HG03460 (cell line): ENCODE results near the gene PIGV.

Experiments
- ATAC-seq: cut with Tn5 transposase; IDR thresholded peaks from one replicate; pipeline ENCODE4 v1.9.1; 2021; ENCODE audit not compliant: unreplicated experiment

PIGV gene

GRCh38 chr1:26787706-26788514 lies at the start of gene PIGV:
TSS of gene PIGV (plus strand) at chr1:26787950. CDS start at chr1:26790816, 2,866 bp downstream.
- peak; percentile 55 for ATAC-seq

- no peak for ATAC-seq
Measured at GRCh38 chr1:26739329-26739914, 48.3 kb upstream of the PIGV start.

GRCh38 chr1:26740023-26740634 lies 47.6 kb upstream of the PIGV start:
- no peak for ATAC-seq

GRCh38 chr1:26740952-26741351 lies 46.8 kb upstream of the PIGV start:
- ATAC-seq, result no peak

DNA sequence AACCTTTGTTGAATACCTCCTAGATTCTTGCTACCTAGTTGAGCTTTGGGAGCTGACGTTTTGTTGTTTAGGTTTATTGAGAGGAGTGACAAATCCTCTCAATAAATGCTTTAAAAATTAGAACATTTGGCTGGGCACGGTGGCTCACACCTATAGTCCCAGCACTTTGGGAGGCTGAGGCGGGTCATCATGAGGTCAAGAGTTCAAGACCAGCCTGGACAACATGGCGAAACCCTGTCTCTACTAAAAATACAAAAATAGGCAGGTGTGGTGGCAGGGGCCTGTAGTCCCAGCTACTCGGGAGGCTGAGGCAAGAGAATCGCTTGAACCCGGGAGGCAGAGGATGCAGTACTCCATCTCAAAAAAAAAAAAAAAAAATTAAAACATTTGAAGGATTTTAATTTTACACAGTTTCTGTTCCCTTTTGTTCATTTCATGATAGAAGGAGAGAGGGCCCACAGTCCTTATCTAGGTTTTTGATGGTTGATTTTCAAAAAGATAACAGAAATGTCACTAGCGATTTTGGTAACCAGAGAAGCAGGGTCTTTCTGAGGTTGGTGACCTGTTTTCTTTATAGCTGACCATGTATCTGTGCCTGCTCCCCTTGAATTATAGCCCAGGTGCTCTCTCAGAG lies 44.2 kb upstream of the PIGV start:
- ATAC-seq, result no peak

GRCh38 chr1:26744075-26744959 lies 43.4 kb upstream of the PIGV start:
- ATAC-seq, result peak; percentile 98

- ATAC-seq, result no peak
Measured at GRCh38 chr1:26745191-26745590, 42.6 kb upstream of the PIGV start.

DNA sequence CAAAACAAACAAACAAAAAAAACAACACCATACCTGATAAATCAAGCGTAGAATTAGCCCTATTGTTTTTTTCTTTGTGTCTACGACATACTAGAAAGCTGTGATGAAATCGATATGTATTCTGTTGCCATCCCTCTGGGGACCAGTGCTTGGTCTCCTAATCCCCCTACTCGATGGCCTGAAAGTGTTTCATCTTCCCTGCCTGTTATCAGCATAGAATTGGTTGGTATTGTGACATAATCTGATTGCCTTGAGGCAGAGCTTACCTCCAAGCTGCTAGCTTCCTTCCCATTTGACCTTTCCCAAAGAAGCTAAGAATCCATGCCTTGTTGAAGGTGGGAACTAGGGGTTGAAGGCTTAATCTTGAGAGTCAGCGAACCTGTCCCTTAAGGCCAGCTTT lies 40.7 kb upstream of the PIGV start:
- no peak for ATAC-seq

DNA sequence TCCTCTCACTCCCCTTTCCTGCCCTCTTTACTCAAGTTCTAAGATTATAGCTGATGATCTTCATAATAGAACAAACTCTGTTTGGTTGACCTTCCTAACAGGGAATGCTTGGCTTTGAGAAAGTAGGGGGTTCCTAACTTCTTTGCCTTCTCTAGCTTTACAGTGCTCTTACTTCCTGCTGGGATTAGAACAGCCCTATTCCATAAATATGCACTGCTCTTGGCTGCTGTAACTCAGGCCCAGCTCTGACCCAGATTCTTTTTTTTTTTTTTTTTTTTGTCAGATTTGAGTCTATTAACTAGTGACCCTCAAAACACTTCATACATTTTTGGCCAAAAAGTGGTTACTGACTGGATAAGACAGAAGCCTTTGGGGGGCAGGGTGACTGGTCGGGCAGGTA lies 39.4 kb upstream of the PIGV start:
- no peak for ATAC-seq

GRCh38 chr1:26749458-26749857 lies 38.3 kb upstream of the PIGV start:
- ATAC-seq, result no peak

- no peak for ATAC-seq
Measured at GRCh38 chr1:26750428-26750827, 37.3 kb upstream of the PIGV start.

- no peak for ATAC-seq
Measured at GRCh38 chr1:26752519-26752918, 35.2 kb upstream of the PIGV start.

DNA sequence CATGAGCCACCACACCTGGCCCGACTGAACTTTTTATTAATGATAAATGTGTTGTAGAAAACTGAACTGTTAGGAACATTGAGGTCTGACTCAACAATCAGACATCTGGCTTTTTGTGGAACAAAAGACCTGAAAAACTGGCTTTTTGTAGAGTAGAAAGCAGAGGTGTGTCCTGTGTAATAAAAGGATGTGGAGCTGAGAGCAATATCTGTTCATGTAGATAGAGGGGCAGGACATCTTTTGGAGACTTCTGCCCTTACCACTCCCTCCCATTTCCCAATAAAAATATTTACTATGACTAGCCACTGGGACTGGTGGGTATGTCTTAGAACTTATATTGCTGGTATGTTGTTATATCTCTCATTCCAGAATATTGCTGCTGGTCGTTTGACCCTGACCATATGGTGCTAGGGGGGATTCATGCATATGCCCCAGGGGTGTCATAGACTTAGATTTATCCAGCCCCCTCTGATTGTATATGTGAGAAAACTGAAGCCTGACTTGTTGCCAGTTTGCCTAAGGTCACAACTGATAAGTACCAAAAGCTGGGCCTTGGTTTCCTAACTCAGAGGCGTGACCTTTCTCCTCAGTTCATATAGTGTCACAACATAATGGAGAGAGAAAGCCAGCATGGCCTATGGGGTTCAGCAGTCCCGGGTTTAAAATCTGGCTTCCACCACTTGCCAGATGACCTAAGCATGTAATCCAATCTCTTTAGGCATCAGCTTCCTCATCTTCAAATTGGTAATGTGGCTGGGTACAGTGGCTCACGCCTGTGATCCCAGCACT lies 33.5 kb upstream of the PIGV start:
- ATAC-seq, result no peak

DNA sequence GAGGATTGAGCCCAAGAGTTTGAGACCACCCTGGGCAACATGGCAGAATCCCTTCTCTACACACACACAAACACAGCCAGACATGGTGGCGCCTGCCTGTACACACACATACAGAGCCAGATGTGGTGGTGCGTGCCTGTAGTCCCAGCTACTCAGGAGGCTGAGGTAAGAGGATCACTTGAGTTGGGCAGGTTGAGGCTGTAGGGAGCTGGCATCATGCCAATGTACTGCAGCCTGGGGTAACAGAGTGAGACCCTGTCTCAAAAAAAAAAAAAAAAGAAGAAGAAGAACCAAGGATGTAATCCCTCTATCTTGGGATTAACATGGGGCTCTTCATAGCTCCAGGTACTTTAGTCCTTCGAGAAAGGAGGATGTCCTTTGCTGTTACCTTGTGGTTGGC lies 29.4 kb upstream of the PIGV start:
- ATAC-seq, result no peak

DNA sequence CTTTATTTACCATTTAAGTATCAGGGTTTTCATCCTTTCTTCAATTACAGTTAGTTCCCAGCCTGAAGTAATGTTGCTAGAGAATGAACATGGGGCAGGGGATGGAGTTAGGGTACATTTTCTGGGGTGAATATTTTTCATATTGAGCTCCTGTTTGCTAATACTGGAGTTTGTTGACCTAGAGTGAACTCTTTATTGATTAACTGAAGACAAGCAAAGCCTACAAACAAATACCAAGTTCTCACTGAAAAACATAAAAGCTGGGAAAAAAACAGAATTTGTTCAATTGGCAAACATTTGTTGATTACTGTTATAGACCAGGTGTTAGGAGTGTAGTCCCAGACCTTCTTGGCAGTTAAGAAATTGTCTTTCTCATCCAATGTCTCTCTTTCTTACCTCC lies 28.2 kb upstream of the PIGV start:
- no peak for ATAC-seq

DNA sequence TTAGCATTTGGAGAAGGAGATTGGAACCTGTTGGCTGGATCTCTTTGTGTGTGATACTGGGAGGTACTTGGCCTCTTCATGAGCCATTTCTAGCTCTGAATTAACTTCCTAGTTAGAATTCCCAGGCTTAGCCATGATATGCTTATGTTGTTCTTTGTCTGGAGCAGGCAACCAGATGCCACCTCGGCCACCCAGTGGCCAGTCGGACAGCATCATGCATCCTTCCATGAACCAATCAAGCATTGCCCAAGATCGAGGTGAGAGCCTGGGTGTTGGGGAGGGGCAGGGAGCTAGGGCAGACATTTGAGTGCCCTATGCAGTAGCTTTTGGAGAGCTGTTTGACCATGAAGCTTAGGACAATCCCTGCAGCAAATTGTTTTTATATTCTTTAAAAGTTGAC lies 26.5 kb upstream of the PIGV start:
- no peak for ATAC-seq

DNA sequence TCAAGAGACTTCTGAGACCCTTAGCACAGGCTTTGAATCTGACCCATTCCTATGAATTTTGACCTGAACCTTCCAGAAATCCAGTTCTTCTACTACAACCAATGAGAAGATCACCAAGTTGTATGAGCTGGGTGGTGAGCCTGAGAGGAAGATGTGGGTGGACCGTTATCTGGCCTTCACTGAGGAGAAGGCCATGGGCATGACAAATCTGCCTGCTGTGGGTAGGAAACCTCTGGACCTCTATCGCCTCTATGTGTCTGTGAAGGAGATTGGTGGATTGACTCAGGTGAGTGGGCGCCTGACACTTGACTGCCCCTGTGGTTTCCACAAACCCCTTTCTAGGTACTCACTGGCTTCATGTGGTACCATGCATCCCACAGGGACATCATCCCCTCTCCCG lies 20.0 kb upstream of the PIGV start:
- ATAC-seq, result no peak

DNA sequence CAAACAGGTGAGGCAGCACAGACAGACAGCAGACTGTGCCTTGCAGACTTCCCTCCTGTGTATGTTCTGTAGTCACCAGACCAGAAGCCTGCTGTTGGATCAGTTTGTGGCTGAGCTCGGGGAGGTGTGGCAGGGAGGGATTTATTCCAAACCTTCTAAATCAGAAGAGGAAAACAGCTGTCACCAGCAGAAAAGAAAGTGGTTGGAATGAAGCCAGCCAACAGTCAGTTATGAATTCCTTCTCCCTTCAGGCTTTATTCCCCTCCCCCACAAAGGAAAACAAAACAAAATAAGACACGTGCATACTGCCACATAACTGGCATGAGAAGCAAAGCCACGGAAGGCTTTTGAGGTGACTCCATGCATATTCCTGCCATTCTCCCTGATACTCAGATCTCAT lies 19.0 kb upstream of the PIGV start:
- no peak for ATAC-seq

GRCh38 chr1:26771285-26771642 lies 16.5 kb upstream of the PIGV start:
- no peak for ATAC-seq

GRCh38 chr1:26771643-26772321 lies 16.0 kb upstream of the PIGV start:
- ATAC-seq, result no peak
